ENCODE results near the gene CFAP77.

GRCh38 chr9:132486706-132487350 lies 76.8 kb downstream of the CFAP77 start:
- TF ChIP-seq MXI1 (IDR thresholded peaks at IDR 0.05; ENCODE audit: borderline replicate concordance, low read depth, low read length) (no peak), CTCF (conservative IDR thresholded peaks at IDR 0.05; ENCODE audit: low read depth, low read length) (no peak), BHLHE40 (IDR thresholded peaks at IDR 0.05; ENCODE audit: low read depth, low read length) (no peak)
